HG02981 (cell line): ENCODE results near the gene EBPL.
"Not testable (repeated sequence)": the region's sequence is repeated elsewhere in the genome, so short reads cannot be mapped to it uniquely, and the experiment has no call there.

Experiments used
- ATAC-seq: cut with Tn5 transposase; IDR thresholded peaks from one replicate; pipeline ENCODE4 v1.9.1; 2021; ENCODE audit warnings: mild to moderate bottlenecking, moderate library complexity; ENCODE audit not compliant: unreplicated experiment

EBPL gene

DNA sequence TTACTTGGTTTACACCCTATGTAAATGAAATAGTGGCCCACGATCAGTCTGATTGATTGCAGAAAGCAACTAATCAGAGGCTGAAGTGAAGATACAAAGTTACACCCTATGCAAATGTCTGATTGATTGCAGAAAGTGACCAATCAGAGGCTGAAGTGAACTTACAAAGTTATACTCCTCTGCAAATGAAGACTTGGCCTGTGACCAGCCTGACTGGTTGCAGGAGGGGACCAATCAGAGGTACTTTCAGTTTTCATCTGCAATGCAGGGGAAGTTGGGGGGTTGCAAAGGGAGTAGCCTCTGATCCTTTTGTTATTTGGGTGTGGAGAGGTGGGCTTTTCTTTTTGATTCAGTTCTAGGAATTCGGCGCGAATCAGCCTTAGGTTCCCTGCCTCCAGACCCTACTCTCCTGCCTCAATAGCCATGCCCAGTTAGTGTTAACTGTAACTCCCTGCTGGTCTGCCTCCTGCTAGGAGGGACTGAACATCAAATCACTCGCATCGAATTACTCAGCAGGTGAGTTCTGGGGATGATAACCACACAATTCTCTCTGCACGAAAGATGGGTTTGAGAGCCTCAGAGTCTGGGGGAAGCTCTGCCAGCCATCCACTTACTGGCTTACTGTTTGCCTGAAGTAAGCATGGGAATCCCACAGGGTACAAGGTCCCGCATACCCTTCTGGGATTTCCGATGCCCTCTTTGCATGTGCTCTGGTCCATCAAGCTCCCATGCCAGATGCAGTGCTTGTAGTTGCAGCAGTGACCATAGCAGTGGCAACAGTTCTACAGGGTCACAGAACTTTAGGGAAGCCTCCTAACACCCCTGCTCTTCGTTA is 55.5 kb downstream of the EBPL start:
- no peak for ATAC-seq

DNA sequence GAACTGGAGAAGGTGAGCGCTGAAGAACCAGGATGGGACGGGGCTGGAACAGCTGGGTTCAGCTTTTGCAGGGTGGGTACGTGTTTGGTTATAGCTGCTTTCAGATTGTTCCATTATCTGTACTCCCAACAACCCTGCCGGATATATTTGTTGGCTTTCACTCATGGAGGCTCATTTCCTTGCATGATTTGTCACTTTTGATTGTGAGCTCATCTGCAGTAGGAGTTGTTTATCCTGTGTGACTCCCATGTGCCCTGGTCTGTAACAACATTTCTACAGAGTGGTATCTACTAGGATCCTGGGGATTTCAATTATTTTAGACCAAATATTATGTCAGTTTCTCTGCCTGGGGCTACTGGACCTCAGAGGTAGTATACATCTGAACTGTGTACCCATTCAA is 57.6 kb downstream of the EBPL start:
- no peak for ATAC-seq

DNA sequence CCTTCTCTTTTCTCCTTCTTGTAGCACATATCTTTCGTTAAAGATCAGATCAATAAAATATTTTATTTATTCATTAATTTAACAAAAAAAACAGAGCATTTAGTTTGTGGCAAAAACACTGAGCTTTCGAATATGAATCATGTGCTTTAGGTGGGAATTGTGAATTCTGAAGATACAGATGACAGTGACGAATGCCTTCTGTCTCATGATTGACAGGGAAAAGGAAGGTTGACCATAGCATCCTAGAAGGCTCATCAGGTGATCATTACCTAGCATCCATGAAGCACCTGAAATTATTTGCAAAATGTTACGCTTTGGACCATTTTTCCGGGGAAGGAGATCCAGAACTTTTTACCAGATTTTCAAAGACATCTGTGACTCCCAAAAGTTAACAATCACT is 59.1 kb downstream of the EBPL start:
- ATAC-seq = no peak

DNA sequence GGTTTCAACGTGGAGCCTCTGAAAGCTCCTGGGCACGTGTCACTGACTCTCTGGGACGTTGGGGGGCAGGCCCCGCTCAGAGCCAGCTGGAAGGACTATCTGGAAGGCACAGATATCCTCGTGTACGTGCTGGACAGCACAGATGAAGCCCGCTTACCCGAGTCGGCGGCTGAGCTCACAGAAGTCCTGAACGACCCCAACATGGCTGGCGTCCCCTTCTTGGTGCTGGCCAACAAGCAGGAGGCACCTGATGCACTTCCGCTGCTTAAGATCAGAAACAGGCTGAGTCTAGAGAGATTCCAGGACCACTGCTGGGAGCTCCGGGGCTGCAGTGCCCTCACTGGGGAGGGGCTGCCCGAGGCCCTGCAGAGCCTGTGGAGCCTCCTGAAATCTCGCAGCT is 60.7 kb downstream of the EBPL start:
- no peak for ATAC-seq

DNA sequence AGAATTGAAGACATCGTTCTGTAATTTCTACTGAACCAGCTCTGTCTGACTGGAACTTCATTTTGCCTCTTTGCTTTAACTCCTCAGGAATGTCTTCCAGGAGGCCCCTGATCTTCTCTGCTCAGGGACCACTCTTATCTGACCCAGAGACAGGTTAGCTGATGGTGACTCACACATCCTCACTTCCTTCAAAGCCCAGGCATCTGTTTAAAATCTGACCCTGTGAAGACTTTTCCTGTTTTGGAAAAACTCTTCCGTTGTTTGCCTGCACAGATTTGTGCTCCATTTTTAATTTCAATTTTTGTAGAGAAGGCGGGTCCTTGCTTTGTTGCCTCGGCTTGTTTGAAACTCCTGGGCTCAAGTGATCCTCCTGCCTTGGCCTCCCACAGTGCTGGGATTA is 61.3 kb downstream of the EBPL start:
- no peak for ATAC-seq

DNA sequence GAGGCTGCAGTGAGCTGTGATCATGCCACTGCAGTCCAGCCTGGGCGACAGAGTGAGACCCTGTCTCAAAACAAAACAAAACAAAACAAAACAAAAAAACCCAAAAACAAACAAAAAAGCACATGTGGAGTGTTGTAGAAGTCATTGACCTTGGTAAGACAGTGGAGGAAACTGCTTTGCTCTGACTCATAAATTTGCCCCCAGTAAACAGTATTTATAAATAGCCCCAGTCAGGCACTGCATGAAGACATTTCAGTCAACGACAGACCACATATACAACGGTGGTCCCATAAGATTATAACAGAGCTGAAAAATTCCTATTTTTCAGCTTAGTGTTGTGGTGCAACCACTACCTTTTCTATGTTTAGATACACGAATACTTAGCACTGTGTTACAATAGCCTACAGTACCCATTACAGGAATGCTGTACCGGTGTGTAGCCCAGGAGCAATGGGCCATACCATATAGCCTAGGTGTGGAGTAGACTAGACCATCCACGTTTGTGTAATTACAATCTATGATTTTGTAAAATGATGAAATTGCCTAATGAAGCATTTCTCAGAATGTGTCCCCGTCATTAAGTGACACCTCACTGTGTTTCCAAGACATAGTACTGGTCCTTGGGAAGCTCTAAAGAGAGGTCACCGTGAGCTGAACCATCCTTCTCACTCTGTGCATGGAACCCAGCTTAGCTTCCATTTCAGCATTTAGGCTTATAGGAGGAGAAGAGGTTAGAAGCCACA is 61.9 kb downstream of the EBPL start:
- ATAC-seq = no peak

DNA sequence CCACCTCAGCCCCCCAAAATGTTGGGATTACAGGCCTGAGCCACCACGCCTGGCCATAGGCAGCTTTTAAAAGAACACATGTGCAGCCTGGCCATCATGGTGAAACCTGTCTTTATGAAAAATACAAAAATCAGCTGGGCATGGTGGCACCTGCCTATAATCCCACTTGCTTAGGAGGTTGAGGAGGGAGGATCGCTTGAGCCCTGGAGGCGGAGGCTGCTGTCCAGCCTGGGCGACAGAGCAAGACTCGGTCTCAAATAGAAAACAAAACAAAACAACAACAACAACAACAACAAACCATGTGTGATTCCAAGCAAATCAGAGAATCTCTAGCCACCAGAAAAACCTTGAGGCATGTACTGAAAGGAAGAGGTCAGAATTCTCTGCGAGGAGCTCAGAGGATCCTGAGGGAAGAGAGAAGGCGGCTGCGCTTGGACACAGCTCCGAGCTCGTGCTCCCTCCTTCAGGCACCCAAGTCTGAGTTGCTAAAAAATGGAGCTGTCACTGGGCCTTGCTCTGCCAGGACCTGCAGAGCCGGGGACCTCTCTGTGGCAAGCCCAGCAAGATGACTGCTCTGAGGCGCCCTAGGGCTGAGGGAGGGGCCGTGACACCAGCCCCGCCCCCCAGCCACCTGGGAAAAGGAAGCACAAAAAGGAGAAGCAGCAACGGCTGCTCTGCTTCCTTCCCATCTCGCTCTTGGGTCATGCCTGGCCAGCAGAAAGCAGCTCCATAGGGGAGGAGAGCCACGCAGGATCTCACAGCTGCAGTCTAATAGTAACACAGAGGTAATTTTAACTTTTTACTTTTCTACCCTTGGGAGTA is 63.2 kb downstream of the EBPL start, which contains the start of gene ARL11:
ARL11 (plus strand) TSS at position 677 of the 822 bp plus-strand sequence. CDS start 1,941 bp downstream, outside the sequence.
- peak; percentile 91 for ATAC-seq

DNA sequence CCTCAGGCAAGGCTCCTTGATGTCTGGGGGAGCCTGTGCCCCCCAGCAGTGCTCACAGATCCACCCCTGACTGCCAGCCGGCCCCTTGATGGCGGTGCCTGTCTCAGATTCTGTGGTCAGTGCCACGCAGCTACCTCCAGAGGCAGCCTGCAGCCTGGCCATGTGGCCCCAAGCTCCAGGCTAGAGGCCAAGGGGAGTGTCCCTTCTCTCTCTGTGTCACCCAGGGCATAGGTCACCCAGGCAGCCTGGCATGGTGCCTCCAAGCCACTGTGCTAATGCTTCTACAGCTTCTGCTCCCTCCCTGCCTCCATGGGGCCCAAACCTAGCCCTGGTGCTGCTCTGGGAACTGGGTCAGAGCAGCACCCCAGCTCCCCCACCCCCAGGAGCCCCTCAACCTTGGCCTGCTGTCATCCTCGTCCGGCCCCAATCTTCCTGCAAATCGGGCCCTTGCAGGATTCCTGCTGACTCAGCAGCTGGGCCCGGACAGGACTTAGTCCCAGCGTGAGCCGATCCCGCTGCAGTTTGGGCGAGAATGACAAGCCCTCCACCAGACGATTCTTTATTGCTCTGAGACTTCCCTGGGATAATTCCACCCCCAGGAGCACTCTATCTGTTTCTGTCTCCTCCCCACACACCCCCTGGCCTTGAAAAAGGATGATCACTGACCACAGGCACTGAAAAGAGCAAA is 65.8 kb downstream of the EBPL start:
- no peak for ATAC-seq

DNA sequence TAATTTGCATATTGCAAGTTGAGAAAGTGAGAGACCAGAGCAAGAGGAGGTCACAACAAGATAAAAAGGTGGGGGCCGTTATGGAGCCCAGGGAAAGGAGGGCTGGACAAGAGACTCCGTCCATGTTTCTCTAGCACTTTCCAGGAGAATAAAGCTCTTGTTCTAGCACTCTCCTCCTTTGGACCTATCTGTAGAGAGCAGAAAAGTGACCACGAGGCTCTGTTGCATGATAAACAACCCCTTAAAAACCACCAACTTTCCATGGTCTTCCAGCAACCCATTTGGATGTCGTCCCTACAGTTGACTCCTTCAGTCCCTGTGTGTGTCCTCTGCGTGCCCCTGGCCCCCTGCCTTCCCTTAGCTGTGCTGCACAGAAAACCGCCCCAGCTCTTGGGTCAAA is 67.1 kb downstream of the EBPL start:
- ATAC-seq = no peak

DNA sequence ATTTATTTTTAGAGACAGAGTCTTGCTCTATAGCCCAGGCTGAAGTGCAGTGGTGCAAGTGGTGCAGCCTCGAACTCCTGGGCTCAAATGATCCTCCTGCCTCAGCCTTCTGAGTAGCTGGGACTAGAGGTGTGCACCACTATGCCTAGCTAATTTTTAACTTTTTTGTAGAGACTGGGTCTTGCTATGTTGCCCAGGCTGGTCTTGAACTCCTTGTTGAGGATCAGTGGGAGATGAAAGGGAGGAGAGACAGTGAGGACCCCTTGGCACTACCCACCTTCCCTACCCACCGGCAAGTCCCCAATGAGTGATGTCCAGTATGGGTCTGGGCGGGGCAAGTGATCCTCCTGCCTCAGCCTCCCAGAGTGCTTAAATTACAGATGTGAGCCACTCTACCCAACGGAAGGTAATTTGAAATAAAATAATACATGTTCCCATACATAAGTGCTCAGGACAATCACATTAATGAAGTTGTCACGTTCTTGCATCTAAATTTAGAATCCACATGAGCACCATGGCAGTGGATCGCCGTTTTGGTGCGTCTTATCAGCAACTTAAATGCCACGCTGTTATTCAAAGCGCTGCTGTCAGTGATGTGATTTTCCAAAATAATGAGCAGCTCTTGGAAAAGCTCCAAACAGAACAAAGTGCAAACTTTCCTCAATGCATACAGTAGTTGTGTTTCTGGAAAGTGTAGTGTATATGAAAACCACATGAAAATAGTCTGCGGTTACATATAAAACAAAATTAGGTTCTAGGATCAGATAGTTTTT is 68.9 kb downstream of the EBPL start:
- ATAC-seq = no peak

DNA sequence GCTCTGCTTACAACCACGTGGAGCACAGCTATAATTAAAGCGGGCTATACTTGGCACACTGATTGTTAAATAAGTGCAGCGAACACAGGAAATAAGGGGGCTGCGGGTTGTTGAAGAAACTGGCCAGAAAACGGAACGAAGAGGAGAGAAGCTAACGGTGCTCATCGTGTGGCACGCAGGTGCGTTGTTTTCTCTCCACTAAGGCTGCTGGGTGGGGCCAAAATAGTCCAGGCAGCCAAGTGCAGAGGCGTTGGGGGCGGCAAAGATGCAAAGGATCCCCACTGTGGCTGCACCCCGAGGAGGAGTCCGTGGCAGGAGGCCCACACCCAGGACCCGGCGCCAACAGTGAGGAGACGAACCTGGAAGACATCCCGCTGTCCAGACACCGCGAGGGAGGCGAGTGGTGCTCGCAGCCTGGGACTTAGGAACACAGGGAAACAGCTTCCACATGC is 71.1 kb downstream of the EBPL start:
- peak; percentile 56 for ATAC-seq

DNA sequence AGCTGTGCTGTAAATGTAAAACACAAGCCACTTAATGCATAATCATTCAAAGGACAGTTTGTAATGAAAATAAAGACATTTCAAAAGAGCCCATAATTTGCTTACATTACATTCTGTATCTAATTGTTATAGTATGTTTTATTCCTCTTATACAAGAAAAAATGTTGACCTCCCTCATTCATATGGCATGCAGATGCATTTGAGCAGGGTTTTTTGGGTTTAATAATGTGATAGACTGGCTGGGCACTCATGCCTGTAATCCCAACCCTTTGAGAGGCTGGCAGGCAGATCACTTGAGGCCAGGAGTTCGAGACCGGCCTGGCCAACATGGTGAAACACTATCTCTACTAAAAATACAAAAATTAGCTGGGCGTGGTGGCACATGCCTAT is 74.6 kb downstream of the EBPL start:
- no peak for ATAC-seq

DNA sequence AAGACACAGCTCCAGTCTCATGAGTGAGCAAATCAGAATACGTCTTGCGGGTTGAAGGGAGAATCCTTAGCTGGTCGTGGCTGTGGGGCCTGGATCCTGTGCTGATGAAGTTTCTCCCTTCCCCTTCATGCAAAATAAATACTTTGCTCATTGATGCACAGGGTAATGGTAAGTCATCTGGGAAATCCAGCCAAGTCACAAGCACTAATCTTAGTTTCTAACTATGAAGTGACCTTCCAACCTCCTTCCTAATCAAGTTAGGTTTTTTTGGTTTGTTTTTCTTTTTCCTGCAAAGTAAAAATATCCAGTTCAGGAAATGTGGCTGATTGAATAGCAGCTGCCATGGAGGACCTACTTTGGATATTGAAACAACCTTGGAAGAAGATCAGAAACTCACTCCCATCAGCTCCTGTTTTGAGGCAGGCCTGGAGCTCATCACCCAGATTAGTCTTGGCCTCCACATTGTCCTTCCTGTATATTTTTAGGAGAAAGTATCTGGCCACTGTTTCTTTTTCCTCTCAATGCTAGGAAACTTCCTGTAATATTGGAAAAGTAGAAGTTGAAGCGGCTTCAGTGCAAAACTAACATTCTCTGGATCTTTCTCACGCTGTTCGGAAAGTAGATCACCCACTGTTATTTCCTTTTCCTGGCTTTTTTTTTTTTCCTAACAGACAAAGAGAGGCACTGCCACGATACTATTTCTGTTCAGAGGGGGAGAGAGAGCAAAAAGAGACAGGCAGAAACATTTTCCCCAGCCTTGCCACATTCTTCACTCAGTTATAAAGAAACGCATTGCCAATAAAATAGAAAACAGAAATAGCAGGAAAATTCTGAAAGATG is 75.2 kb downstream of the EBPL start:
- no peak for ATAC-seq

DNA sequence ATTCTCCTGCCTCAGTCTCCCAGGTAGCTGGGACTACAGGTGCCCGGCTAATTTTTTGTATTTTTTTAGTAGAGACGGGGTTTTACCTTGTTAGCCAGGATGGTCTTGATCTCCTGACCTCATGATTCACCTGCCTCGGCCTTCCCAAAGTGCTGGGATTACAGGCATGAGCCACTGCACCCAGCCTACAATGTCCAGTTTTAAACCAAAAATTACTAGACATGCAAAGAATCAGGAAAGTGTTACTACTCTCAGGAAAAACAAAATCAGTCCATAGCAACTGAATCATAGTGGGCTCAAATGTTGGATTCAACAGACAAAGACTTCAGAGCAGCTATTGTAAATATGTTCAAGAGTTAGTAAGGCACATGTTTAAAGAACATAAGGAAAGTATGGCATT is 79.2 kb downstream of the EBPL start:
- not testable (repeated sequence) for ATAC-seq
